ENCODE results near the gene PPP4R1.

DNA sequence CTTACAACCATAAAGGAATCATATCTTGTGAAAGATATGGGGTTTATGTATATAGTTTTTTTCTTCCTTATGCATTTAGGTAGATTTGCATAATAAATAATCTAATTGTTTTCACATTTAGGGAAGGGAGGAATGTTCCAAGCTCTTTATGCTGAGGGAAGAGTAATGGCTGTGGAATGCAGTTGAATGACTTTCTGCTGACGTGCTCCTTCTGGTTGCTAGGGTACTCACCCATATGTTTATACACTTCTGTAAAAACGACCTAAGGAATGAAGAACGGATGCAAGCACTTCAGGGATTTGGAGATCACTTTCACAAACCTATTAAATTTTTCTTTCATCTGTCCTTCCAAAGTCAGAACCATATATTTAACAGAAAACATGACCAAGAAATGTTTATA lies 29.2 kb upstream of the PPP4R1 start:
- no peak for TF ChIP-seq POLR2AphosphoS5 (IDR thresholded peaks at IDR 0.05; ENCODE audit: low read depth, low read length)
- TF ChIP-seq TAF1 (IDR thresholded peaks at IDR 0.05; ENCODE audit: borderline replicate concordance, insufficient read depth, low read length), result no peak

Measured in PFSK-1 (cell line).